Measurements from ENCODE around the gene MIAT.

GRCh38 chr22:26692215-26692614, 34.8 kb downstream of the MIAT start:
- no peak for TF ChIP-seq CTCF (tag by site-specific recombination; IDR thresholded peaks at IDR 0.05)
- TF ChIP-seq ZNF24 (tag by site-specific recombination; IDR thresholded peaks at IDR 0.05) = no peak
- TF ChIP-seq SP2 (tag by site-specific recombination; IDR thresholded peaks at IDR 0.05) = no peak
- no peak for TF ChIP-seq ZNF426 (tag by site-specific recombination; IDR thresholded peaks at IDR 0.05)
- no peak for TF ChIP-seq ZNF548 (tag by site-specific recombination; IDR thresholded peaks at IDR 0.05)
- no peak for TF ChIP-seq ZNF629 (tag by site-specific recombination; IDR thresholded peaks at IDR 0.05)
- no peak for TF ChIP-seq ZNF624 (tag by site-specific recombination; IDR thresholded peaks at IDR 0.05)
- TF ChIP-seq ZNF560 (tag by site-specific recombination; IDR thresholded peaks at IDR 0.05; ENCODE audit: borderline replicate concordance) = no peak
- TF ChIP-seq ZNF776 (tag by site-specific recombination; IDR thresholded peaks at IDR 0.05; ENCODE audit: borderline replicate concordance) = no peak

Measured in HEK293 (cell line).